Activated gamma-delta T cell (primary cell): ENCODE measurements around the gene C1orf159.
"Not testable (repeated sequence)": the region's sequence is repeated elsewhere in the genome, so short reads cannot be mapped to it uniquely, and the experiment has no call there.

Source experiments
- DNase-seq: peaks from one replicate; lab custom pipeline; 2025; lab: John Stamatoyannopoulos, UW

Gene C1orf159

DNA sequence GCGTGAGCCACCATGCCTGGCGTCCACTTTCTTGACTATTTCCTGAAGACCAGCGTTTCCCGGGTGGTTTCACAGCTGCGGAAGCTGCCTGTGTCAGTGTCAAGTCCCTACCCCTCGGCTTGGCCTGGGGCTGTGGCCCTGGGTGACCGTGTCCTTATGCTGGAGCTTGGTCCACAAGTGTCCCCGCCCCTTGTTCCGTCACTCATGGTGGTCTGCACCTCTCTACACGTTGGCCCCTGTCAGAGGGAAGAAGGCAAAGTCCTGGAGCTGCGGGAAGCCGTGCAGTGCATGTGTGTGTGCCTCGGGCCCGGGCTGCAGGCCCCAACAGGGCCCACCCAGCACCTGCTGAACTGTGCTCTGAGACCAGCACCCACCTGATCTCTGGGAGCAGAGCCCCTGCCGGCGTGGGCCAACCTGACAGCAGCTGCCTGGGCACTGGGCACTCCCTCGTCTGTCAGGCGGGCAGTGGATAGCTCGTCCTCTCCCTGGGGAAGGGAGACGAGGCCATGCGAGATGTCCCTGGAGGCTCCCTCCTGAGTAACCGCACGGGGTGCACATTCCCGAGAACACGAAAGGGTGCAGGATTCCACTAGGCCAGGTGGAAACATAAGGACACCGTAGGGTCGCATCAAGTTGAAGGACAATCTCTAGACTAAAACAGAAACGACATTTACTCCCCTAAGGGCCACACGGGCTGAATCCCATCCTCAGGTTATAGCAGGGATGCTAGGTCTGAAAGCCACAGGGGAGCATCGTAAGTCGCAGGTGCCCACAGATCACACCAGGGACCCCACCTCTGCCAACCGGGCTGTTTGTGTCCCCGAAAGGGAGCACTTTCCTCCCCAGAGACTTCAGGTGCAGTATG is 2.4 kb upstream of the C1orf159 start:
- DNase-seq: no peak

GRCh38 chr1:1117469-1117831 is 1.6 kb upstream of the C1orf159 start:
- no peak for DNase-seq

DNA sequence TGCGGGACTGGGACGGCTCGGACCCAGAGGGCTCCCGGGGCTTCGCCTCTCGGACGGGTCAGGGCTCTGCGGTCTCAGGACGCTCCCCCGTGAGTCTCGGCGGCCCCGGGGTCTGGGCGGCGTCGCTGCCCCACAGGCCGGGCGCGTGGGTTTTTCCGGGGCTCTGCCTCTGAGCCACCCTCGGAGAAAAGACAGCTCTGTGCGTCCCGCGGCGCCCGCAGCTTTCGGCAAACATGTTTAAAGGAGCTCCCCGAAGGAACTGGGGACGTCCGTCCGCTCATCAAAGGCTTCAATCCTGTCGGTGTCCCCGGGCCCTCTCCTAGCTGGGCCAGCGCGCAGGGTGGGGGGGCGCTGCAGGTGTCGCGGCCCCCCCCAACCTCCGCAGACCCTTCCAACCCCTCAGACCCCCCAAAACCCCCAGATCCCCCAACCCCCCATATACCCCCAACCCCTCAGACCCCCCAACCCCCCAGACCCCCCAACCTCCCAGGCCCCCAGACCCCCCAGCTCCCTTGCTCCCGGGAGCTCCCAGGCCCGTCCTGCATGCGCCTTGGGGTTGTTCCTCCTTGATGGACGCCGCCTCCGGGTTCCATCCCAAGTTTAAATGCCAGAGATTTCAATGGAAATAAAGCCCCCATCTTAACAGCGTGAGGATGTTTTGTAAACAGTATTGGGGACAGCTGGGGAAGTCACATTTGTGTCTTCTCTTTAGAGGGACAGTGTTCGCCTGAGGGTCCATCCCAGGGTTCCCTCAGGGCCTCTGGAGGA is 996 bp upstream of the C1orf159 start:
- no peak for DNase-seq

DNA sequence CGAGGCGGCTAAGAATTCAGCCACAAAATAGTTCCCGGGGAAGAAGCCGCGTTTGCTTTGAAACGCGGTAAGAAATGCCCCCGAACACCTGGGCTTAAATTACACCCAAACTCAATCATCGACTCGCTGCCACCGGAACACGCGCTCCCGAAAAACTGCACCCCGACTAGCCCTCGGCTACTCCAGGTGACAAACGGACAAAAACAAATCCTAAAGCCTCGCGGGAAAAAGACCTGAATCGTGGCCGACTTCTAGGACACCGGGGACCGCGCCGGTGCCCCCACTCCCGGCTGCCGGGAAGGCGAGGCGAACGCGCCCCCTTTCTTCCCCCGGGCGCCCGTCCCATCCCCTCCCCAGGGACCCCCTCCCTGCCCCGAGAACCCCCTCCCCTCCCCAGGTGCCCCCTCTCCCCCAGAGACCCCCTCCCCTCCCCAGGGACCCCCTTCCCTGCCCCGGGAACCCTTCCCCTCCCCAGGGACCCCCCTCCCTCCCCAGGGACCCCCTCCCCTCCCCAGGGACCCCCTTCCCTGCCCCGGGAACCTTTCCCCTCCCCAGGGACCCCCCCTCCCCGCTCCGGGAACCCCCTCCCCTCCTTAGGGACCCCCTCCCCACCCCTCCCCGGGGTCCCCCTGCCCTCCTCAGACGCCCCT is 628 bp downstream of the C1orf159 start:
- no peak for DNase-seq

DNA sequence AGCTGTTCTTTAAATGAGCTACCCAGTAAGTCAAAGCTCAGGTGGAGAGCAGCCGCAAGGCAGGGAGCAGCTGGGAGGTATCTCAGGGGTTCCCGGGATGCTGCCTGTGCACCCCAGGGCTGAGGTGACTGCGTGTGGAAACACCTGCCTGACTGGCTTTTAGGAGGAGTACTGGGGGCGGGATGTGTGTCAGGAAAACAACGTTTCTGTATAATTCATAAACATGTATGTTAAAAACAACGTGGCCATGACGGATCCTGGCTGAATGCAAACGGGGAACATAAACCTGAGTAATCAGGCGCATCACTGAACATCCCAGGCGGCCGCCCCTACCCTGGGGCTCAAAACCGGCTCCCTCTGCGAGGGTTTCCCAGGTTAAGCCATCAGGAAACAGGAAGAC is 1.5 kb downstream of the C1orf159 start:
- no peak for DNase-seq

DNA sequence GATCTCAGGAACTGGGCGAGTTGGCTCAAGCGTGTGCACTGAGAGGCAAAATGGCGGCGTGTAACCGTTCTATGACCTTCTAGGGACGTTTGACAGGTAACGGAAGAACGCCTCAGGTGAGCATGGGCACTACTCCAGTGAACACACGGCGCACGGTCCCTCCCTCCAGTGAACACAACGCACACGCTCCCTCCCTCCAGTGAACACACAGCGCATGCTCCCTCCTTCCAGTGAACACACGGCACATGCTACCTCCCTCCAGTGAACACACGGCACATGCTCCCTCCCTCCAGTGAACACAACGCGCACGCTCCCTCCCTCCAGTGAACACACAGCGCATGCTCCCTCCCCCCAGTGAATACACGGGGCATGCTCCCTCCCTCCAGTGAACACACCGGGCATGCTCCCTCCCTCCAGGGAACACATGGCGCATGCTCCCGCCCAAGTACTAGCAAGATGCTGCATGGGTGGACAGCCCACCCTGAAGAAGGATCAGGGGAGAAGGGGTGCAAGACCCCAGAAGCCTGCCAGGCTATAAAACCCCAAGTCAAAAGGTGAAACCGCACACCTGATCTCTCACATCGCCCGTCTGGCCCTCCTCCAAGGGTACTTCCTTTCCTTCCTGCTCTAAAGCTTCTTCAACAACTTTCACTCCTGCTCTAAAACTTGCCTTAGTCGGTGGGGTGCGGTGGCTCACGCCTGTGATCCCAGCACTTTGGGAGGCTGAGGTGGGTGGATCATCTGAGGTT is 3.5 kb downstream of the C1orf159 start:
- no peak for DNase-seq

GRCh38 chr1:1111516-1112236 is 4.2 kb downstream of the C1orf159 start:
- DNase-seq: no peak

- DNase-seq: no peak
Observed at GRCh38 chr1:1110561-1110971, 5.3 kb downstream of the C1orf159 start.

- no peak for DNase-seq
Observed at GRCh38 chr1:1109743-1110142, 6.1 kb downstream of the C1orf159 start.

DNA sequence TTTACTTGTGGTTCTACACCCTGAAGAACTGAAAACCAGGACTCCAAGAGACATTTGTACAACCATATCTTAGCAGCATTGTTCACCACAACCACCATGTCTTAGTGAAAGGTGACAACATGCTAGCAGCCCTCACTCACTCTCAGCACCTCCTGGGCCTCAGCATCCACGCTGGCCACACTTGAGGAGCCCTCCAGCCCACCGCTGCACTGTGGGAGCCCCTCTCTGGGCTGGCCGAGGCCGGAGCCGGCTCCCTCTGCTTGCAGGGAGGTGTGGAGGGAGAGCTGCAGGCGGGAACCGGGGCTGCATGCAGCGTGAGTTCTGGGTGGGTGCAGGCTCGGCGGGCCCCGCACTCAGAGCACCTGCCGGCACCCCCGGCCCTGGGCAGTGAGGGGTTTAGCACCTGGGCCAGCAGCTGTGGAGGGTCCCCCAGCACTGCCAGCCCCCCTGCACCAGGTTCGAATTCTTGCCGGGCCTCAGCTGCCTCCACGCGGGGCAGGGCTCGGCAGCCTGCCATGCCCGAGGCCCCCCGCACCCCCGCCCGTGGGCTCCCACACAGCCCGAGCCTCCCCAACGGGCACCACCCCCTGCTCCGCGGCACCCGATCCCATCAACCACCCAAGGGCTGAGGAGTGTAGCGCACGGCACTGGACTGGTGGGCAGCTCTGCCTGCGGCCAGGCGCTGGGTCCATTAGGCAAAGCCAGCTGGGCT is 9.2 kb downstream of the C1orf159 start:
- DNase-seq: no peak

- not testable (repeated sequence) for DNase-seq
Observed at GRCh38 chr1:1104152-1104551, 11.7 kb downstream of the C1orf159 start.

GRCh38 chr1:1101503-1101902 is 14.4 kb downstream of the C1orf159 start:
- no peak for DNase-seq

DNA sequence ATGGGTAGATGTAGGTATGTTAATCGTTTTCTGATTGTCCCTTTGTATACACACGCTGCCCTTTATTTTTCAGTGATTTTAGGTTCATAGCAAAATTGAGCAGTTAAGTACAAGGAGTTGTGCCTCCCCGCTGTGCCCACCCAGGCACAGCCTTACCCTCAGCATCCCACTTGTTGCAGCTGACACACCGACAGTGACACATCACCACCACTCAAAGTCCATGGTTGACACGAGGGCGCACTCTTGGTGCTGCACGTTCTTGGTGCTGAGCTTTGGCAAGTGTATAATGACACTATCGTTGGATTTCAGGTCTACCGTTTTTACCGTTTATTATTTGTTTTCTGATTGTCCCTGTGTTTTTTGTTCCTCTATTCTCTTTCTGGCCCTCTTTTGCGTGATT is 15.6 kb downstream of the C1orf159 start:
- DNase-seq: no peak

- no peak for DNase-seq
Observed at GRCh38 chr1:1099506-1100183, 16.2 kb downstream of the C1orf159 start.

GRCh38 chr1:1098681-1099421 is 17.0 kb downstream of the C1orf159 start:
- no peak for DNase-seq

DNA sequence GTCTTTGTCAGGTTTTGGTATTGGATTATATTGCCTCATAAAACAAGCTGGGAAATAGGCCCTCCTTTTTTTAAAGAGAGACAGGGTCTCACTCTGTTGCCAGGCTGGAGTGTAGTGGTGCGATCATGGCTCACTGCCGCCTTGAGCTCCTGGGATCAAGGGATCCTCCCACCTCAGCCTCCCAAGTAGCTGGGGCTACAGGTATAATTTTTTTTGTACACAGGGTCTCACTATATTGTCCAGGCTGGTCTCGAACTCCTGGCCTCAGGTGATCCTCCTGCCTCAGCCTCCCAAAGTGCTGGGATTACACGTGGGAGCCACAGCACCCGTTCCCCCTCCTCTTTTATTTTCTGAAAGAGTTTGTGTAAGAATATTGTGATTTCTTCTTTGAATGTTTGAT is 19.8 kb downstream of the C1orf159 start:
- not testable (repeated sequence) for DNase-seq

- no peak for DNase-seq
Observed at GRCh38 chr1:1094981-1095380, 20.9 kb downstream of the C1orf159 start.

DNA sequence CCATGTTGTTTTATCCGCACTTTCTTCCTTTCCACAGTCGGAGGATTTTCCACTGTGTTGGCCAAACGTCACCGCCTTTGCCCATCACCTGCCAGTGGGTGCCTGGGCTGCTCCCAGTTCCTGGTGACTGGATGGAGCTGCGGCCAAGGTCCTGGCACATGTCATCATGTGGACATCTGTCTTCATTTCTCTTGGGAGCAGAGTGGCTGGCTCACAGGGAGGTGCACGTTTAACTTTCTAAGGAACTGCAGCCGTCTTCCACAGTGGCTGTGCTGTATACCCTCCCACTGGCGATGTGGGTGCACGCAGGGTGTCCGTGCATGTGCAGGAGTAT is 22.3 kb downstream of the C1orf159 start:
- DNase-seq: no peak

GRCh38 chr1:1092894-1093609 is 22.8 kb downstream of the C1orf159 start:
- DNase-seq: no peak
